Pancreas (tissue), 10 donors: ENCODE measurements around the gene CTTNBP2. TPM values are rescaled to one million over a fixed set of nuclear protein-coding genes. Genes with fewer than 3 reads are reported as not detected.
A peak's percentile ranks its signal among the peaks of the same experiment; 100 is the strongest.

Source experiments
- ATAC-seq, 4 donors: fragments of 200-7000 bp; cut with Tn5 transposase; one replicate each; pipeline versions ENCODE4 v1.8.0 to v1.9.1; 2020; ENCODE audit warnings: mild to moderate bottlenecking in 4 of 4, moderate library complexity in 4 of 4
- DNase-seq, 6 donors: peaks; one replicate each; pipeline ENCODE4 v3.0.0-alpha.2; 2020
- FAIRE-seq: peaks from 2 replicates; lab custom pipeline; 2012; peaks lifted over from hg19 to GRCh38; lab: Jason Lieb, UNC
- H3K27ac ChIP-seq, 4 donors: fragments of 200-600 bp; sonication (generic); 1 replicate in 3 of 4; 2 replicates in 1 of 4; pipeline versions ENCODE4 v1.5.0 to v1.8.0; 2020
- H3K27me3 ChIP-seq, 4 donors: fragments of 200-600 bp; one replicate each; pipeline ENCODE4 v1.8.0; 2021
- H3K36me3 ChIP-seq, 3 donors: fragments of 200-600 bp; sonication (generic) in 1 of 3; one replicate each; pipeline versions ENCODE4 v1.5.0 to v1.8.0; 2020 to 2021
- H3K4me1 ChIP-seq, 3 donors: fragments of 200-600 bp; one replicate each; pipeline ENCODE4 v1.8.0; 2021
- H3K4me3 ChIP-seq, 4 donors: fragments of 200-600 bp; sonication (generic) in 2 of 4; one replicate each; pipeline versions ENCODE4 v1.5.0 to v1.8.0; 2020 to 2021
- H3K9me3 ChIP-seq, 4 donors: fragments of 200-600 bp; one replicate each; pipeline ENCODE4 v1.8.0; 2021
- WGBS, 2 donors: extraction: QIAGEN DNeasy Blood & Tissue Kit; methylation state at CpG; one replicate each; pipeline ENCODE4 v1.1.7; 2013; 5-methylcytosine and 5-hydroxymethylcytosine counted together
- intact Hi-C, 3 donors: fragments of 100-400 bp; cut with DNase I; formaldehyde crosslinking; loops; one replicate each; pipeline versions ENCODE4 v1.11.1 to v1.14.2; 2022
- polyA plus RNA-seq, 2 donors: library from polyadenylated mRNA; stranded (reverse); fragments of 200-250 nt; gene quantifications; one replicate each; pipeline ENCODE4 v1.2.3, GENCODE V29; 2013
- total RNA-seq, 6 donors: library from RNA; stranded (reverse); fragmentation: NEBNext Ultra II Directional in 4 of 6; extraction: Animal tissue kit (Norgen Biotek cat#: 25700) in 4 of 6; gene quantifications; one replicate each; pipeline versions ENCODE4 v1.2.1 to v1.2.4, GENCODE V29; 2021 to 2023
- TF ChIP-seq, protein P1 (sequence below), 4 donors: fragments of 200-600 bp; sonication (generic) in 3 of 4; IDR thresholded peaks; one replicate each; pipeline versions ENCODE4 v1.5.0 to v1.8.0; 2021; ENCODE audit warnings: antibody characterized with exemption in 4 of 4
- donor health status: healthy with polysubstance abuse.
- donor health status: DM: no; HTN: no; CAD: no; lungs with moderate emphysema.
- donor health status: DM: no; HTN: no; CAD: no.
- donor health status: control.
- donor health status: control.
- donor health status: Bipolar disorder and iron deficiency.
- donor health status: DM: yes; HTN: yes; CAD: no.
- donor health status: DM: no; HTN: no; CAD: no.
- donor health status: DM: no; HTN: no; CAD: no.
- donor health status: DM: yes; HTN: yes; CAD: no.

CTTNBP2 gene, protein sequence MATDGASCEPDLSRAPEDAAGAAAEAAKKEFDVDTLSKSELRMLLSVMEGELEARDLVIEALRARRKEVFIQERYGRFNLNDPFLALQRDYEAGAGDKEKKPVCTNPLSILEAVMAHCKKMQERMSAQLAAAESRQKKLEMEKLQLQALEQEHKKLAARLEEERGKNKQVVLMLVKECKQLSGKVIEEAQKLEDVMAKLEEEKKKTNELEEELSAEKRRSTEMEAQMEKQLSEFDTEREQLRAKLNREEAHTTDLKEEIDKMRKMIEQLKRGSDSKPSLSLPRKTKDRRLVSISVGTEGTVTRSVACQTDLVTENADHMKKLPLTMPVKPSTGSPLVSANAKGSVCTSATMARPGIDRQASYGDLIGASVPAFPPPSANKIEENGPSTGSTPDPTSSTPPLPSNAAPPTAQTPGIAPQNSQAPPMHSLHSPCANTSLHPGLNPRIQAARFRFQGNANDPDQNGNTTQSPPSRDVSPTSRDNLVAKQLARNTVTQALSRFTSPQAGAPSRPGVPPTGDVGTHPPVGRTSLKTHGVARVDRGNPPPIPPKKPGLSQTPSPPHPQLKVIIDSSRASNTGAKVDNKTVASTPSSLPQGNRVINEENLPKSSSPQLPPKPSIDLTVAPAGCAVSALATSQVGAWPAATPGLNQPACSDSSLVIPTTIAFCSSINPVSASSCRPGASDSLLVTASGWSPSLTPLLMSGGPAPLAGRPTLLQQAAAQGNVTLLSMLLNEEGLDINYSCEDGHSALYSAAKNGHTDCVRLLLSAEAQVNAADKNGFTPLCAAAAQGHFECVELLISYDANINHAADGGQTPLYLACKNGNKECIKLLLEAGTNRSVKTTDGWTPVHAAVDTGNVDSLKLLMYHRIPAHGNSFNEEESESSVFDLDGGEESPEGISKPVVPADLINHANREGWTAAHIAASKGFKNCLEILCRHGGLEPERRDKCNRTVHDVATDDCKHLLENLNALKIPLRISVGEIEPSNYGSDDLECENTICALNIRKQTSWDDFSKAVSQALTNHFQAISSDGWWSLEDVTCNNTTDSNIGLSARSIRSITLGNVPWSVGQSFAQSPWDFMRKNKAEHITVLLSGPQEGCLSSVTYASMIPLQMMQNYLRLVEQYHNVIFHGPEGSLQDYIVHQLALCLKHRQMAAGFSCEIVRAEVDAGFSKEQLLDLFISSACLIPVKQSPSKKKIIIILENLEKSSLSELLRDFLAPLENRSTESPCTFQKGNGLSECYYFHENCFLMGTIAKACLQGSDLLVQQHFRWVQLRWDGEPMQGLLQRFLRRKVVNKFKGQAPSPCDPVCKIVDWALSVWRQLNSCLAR (N-terminal part only)
- 10 to 100 TPM in 4 of 6 donors, 1 to 10 TPM in 2; 7.7 to 15.4 (median 10.8) TPM for total RNA-seq
- 10 to 100 TPM in 1 of 2 donors, 1 to 10 TPM in 1; 4.8 to 10.4 TPM for polyA plus RNA-seq

DNA sequence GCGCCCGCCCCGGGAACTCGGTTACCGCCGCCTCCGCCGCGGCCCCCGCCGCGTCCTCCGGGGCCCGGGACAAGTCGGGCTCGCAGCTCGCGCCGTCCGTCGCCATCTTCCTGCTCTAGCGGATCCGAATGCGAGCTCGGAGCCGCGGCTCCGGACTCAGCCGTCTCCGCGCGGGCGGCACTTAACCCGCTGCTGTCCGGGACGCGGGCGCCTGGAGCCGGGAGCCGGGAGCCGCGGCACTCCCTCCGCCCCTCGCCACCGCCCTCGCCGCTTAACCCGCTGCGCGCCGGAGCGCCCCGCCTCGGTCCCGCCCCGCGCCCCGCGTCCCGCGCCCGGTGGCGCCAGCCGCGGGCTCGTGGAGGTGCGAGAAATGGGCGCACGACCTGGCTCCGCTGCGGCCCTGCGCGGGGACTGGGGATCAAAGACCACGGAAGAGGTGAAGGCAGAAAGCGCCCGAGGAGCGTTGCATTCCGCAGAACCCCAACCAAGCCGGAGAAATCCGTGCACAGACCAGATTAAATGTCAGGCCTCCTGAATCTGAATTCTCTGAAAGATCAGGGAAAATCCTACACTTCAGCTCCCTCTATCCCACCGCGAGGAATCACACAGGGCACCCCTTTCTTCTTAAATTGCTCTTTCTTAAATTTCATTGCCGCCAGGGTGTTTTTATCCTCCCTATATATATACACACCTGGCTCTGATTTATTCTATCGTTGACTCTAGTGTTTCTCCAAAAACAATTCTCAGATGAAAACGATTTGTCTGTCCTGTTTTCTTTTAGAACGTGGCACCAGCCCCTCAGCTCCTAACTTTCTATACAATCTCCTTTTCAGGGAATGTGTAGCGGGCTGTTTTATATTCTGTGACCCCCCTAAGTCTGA lies at the start of gene CTTNBP2:
Gene CTTNBP2, minus strand, starts transcription at position 132 of the 881 bp plus-strand sequence. Its CDS starts 26 bp downstream, at position 106.
- TF ChIP-seq, protein P1, sequence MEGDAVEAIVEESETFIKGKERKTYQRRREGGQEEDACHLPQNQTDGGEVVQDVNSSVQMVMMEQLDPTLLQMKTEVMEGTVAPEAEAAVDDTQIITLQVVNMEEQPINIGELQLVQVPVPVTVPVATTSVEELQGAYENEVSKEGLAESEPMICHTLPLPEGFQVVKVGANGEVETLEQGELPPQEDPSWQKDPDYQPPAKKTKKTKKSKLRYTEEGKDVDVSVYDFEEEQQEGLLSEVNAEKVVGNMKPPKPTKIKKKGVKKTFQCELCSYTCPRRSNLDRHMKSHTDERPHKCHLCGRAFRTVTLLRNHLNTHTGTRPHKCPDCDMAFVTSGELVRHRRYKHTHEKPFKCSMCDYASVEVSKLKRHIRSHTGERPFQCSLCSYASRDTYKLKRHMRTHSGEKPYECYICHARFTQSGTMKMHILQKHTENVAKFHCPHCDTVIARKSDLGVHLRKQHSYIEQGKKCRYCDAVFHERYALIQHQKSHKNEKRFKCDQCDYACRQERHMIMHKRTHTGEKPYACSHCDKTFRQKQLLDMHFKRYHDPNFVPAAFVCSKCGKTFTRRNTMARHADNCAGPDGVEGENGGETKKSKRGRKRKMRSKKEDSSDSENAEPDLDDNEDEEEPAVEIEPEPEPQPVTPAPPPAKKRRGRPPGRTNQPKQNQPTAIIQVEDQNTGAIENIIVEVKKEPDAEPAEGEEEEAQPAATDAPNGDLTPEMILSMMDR (IDR thresholded peaks at IDR 0.05), result no peak
- intact Hi-C loops, result loop anchor here in 1 of 3 donors (10.0 kb wide), 1 partner anchor 109 kb away; no protein-coding TSS in a partner anchor
- FAIRE-seq (no peak), DNase-seq (peak in 5 of 6 donors; percentile 37 to 83 (median 55)), ATAC-seq (peak; percentile 76 to 87 (median 80))
- no peaks in the 10 kb centered on the region for H3K27me3 ChIP-seq
- 2% methylated on average over 56 to 87 of the region's 87 CpGs for WGBS, 2 donors
- H3K9me3 ChIP-seq, result no peaks in the 10 kb centered on the region
- no peaks in the 10 kb centered on the region for H3K36me3 ChIP-seq
- peaks cover 0 to 4% (median 3%) of the 10 kb centered on the region in 3 donors for H3K4me1 ChIP-seq
- H3K4me3 ChIP-seq, result peak within 1 kb of the TSS; percentile 72 to 92 (median 86)
- H3K27ac ChIP-seq, result peak within 1 kb of the TSS; percentile 12 to 76 (median 58)

DNA sequence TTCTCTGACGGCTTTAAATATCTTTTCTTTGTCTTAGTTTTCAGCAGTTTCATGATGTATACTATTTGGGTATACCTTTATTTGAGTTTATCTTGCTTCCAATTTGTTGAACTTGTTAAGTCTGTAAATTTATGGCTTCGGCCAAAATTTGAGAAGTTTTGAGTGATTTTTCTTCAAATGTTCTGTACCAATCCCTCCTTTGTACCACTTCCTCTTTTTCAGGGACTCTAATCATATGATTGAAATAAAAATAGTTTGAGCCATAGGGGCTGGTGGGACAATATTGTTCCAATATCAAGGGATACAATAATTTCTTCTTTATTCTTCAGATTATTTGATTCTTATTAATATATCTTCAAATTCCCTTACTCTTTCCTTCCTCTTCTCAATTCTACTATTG lies 43.1 kb upstream of the CTTNBP2 start:
- H3K9me3 ChIP-seq, result no peaks in the 10 kb centered on the region
- ATAC-seq (no peak), FAIRE-seq (no peak), DNase-seq (no peak)
- H3K36me3 ChIP-seq, result no peaks in the 10 kb centered on the region
- H3K27me3 ChIP-seq, result no peaks in the 10 kb centered on the region
- H3K4me1 ChIP-seq, result no peaks in the 10 kb centered on the region
- TF ChIP-seq, protein P1 (IDR thresholded peaks at IDR 0.05), result no peak
- no peak overlapping the region for H3K4me3 ChIP-seq
- 88 to 90% methylated on average over 2 of the region's 2 CpGs for WGBS, 2 donors
- H3K27ac ChIP-seq, result no peak overlapping the region
- intact Hi-C loops, result no loop called here

DNA sequence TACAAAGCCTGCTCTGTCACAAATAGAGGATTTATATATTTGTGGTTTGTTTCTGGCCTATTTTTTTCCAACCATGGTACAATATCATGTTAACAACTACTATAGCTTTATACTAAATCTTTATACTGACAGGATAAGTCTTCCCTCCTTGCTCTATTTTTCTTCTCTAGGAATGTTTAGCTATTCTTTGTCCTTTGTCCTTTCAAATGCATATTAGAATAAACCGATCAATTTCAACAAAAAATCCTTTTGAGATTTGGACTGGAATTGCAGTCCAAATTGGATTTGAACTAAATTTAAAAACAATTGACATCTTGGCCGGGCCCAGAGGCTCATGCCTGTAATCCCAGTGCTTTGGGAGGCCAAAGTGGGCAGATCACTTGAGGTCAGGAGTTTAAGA lies 39.2 kb upstream of the CTTNBP2 start:
- FAIRE-seq (no peak), ATAC-seq (no peak), DNase-seq (no peak)
- Histone ChIP-seq H3K9me3 (no peaks in the 10 kb centered on the region), H3K27ac (no peak overlapping the region), H3K4me1 (peaks cover 0 to 8% (median 0%) of the 10 kb centered on the region in 3 donors), H3K4me3 (no peak overlapping the region), H3K36me3 (no peaks in the 10 kb centered on the region), H3K27me3 (no peaks in the 10 kb centered on the region)
- TF ChIP-seq, protein P1 (IDR thresholded peaks at IDR 0.05), result no peak
- WGBS, 2 donors, result 83% methylated on average over 2 of the region's 2 CpGs
- intact Hi-C loops, result no loop called here
